Tibial nerve (tissue), 4 donors: ENCODE results near the gene RPA3.

Source experiments
- EP300 ChIP-seq, 2 donors: sonication (generic); formaldehyde crosslinking; IDR thresholded peaks; one replicate each; pipeline ENCODE4 v1.6.1; 2017; ENCODE audit warnings: antibody characterized with exemption in 2 of 2, mild to moderate bottlenecking in 1 of 2
- POLR2A ChIP-seq, 2 donors: fragments of 450-650 bp; IDR thresholded peaks; one replicate each; pipeline ENCODE4 v1.6.1; 2017; ENCODE audit warnings: antibody characterized with exemption in 2 of 2, mild to moderate bottlenecking in 2 of 2, moderate library complexity in 2 of 2
- TF ChIP-seq, protein P1 (sequence below), 5 experiments: fragments of 200-600 bp in 3 of 5; fragments of 450-650 bp in 2 of 5; sonication (generic) in 3 of 5; IDR thresholded peaks; one replicate each; pipeline ENCODE4 v1.5.1; 2016 to 2019; ENCODE audit warnings: antibody characterized with exemption in 5 of 5, mild to moderate bottlenecking in 3 of 5, moderate library complexity in 2 of 5

DNA sequence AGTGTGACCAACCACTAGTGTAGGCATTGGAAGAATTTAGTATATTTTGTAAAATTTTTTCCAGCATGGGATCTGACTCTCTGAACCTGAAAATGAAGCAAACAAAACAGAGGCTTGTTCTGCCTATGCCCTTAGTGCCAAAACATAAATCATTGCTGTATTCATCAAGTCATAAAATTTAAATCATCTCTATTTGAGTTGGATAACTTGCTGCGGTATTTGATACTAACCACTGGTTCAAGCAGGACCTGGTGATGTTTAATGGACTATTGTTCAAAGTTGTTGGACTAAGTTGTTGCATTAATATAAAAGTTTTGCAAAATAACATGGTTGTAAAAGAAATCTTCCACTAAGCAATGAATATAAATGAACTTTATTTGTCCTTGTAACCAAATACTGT, 19.8 kb upstream of the RPA3 start:
- TF ChIP-seq, protein P1, sequence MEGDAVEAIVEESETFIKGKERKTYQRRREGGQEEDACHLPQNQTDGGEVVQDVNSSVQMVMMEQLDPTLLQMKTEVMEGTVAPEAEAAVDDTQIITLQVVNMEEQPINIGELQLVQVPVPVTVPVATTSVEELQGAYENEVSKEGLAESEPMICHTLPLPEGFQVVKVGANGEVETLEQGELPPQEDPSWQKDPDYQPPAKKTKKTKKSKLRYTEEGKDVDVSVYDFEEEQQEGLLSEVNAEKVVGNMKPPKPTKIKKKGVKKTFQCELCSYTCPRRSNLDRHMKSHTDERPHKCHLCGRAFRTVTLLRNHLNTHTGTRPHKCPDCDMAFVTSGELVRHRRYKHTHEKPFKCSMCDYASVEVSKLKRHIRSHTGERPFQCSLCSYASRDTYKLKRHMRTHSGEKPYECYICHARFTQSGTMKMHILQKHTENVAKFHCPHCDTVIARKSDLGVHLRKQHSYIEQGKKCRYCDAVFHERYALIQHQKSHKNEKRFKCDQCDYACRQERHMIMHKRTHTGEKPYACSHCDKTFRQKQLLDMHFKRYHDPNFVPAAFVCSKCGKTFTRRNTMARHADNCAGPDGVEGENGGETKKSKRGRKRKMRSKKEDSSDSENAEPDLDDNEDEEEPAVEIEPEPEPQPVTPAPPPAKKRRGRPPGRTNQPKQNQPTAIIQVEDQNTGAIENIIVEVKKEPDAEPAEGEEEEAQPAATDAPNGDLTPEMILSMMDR (IDR thresholded peaks at IDR 0.05) = no peak
- TF ChIP-seq EP300 (IDR thresholded peaks at IDR 0.05) = no peak
- TF ChIP-seq POLR2A (IDR thresholded peaks at IDR 0.05) = no peak
